ENCODE data around the gene ATP5ME. TPM values are rescaled to one million over a fixed set of nuclear protein-coding genes. Genes with fewer than 3 reads are reported as not detected.

Gene ATP5ME
- total RNA-seq, 1 donor from 2014 or later, result 95.1 TPM

- H3K36me3 Mint-ChIP-seq, result no peaks in the 10 kb centered on the region
- Histone ChIP-seq H3K4me2 (no peak overlapping the region), H3K27me3 (no peaks in the 10 kb centered on the region), H3K79me2 (ENCODE audit: low read depth) (no peaks in the 10 kb centered on the region), H3F3A (ENCODE audit: low read depth) (peaks cover 8% of the 10 kb centered on the region), H3K4me1 (peaks cover 18% of the 10 kb centered on the region), H3K9ac (no peak overlapping the region), H3K27ac (no peak overlapping the region), H4K20me1 (ENCODE audit: low read depth) (no peaks in the 10 kb centered on the region), H2AFZ (replicated peaks) (no peak overlapping the region), H3K36me3 (no peaks in the 10 kb centered on the region), H3K9me3 (ENCODE audit: low read depth) (no peaks in the 10 kb centered on the region), H3K4me3 (no peak overlapping the region)
- H3K27me3 Mint-ChIP-seq (ENCODE audit: insufficient read depth, low read depth), result peaks cover 8% of the 10 kb centered on the region
- TF ChIP-seq EZH2phosphoT487 (IDR thresholded peaks at IDR 0.05) (no peak), CTCF (IDR thresholded peaks at IDR 0.05) (no peak), EZH2 (IDR thresholded peaks at IDR 0.05) (no peak)
- no peak overlapping the region for H3K27ac Mint-ChIP-seq
- peaks cover 8% of the 10 kb centered on the region for H3K4me1 Mint-ChIP-seq
- no peak for DNase-seq (ENCODE audit: low spot score)
- H3K4me3 Mint-ChIP-seq, result peak overlapping the region; percentile 18
- H3K9me3 Mint-ChIP-seq, result peaks cover 4% of the 10 kb centered on the region
Measured at GRCh38 chr4:622996-623913, 50.8 kb downstream of the ATP5ME start.

Other genes starting within 250 kb of the ATP5ME start
- 36.5 and 59.2 TPM in 2 replicates for gene ZNF721, start 175.1 kb downstream of the ATP5ME start, total RNA-seq (ENCODE audit: low replicate concordance)
- gene PIGG, start 175.1 kb downstream of the ATP5ME start, total RNA-seq (ENCODE audit: low replicate concordance), result 33.4 and 45.1 TPM in 2 replicates
- gene TMEM271, start 98.0 kb downstream of the ATP5ME start, total RNA-seq (ENCODE audit: low replicate concordance), result not detected in 2 replicates
- 4.3 and 19.5 TPM in 2 replicates for gene PDE6B, start 48.7 kb downstream of the ATP5ME start, total RNA-seq (ENCODE audit: low replicate concordance)
- 0.21 and 10.0 TPM in 2 replicates for gene MYL5, start 266 bp upstream of the ATP5ME start, total RNA-seq (ENCODE audit: low replicate concordance)
- 1.9 and 3.4 TPM in 2 replicates for gene SLC49A3, start 14.9 kb upstream of the ATP5ME start, total RNA-seq (ENCODE audit: low replicate concordance)
- 44.7 and 59.1 TPM in 2 replicates for gene PCGF3, start 31.6 kb upstream of the ATP5ME start, total RNA-seq (ENCODE audit: low replicate concordance)
- gene CPLX1, start 151.9 kb upstream of the ATP5ME start, total RNA-seq (ENCODE audit: low replicate concordance), result not detected in 2 replicates